OCI-LY3 (cell line): ENCODE results near the gene LCE3D.
"Not testable (repeated sequence)": the region's sequence is repeated elsewhere in the genome, so short reads cannot be mapped to it uniquely, and the experiment has no call there.

ENCODE experiments used
- EZH2phosphoT487 ChIP-seq: fragments of 200-600 bp; shearing (Covaris generic); IDR thresholded peaks from 2 replicates; pipeline ENCODE4 v1.6.1; 2018; ENCODE audit warnings: antibody characterized with exemption, mixed run types, low read depth
- TF ChIP-seq, protein P1 (sequence below): fragments of 200-600, 300-600 bp; sonication (generic); IDR thresholded peaks from 2 replicates; pipeline ENCODE4 v1.5.1; 2014; ENCODE audit warnings: antibody characterized with exemption, low read length, low read depth

DNA sequence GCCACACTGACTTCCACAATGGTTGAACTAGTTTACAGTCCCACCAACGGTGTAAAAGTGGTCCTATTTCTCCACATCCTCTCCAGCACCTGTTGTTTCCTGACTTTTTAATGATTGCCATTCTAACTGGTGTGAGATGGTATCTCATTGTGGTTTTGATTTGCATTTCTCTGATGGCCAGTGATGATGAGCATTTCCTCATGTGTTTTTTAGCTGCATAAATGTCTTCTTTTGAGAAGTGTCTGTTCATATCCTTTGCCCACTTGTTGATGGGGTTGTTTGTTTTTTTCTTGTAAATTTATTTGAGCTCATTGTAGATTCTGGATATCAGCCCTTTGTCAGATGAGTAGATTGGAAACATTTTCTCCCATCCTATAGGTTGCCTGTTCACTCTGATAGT is 32.0 kb downstream of the LCE3D start:
- TF ChIP-seq, protein P1, sequence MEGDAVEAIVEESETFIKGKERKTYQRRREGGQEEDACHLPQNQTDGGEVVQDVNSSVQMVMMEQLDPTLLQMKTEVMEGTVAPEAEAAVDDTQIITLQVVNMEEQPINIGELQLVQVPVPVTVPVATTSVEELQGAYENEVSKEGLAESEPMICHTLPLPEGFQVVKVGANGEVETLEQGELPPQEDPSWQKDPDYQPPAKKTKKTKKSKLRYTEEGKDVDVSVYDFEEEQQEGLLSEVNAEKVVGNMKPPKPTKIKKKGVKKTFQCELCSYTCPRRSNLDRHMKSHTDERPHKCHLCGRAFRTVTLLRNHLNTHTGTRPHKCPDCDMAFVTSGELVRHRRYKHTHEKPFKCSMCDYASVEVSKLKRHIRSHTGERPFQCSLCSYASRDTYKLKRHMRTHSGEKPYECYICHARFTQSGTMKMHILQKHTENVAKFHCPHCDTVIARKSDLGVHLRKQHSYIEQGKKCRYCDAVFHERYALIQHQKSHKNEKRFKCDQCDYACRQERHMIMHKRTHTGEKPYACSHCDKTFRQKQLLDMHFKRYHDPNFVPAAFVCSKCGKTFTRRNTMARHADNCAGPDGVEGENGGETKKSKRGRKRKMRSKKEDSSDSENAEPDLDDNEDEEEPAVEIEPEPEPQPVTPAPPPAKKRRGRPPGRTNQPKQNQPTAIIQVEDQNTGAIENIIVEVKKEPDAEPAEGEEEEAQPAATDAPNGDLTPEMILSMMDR, result not testable (repeated sequence)
- TF ChIP-seq EZH2phosphoT487, result not testable (repeated sequence)
